ENCODE results near the gene ZSCAN10. TPM values are rescaled to one million over a fixed set of nuclear protein-coding genes. Genes with fewer than 3 reads are reported as not detected.
"Not testable (repeated sequence)": the region's sequence is repeated elsewhere in the genome, so short reads cannot be mapped to it uniquely, and the experiment has no call there.

Gene ZSCAN10
- total RNA-seq, 1 donor from 2014 or later, result not detected

DNA sequence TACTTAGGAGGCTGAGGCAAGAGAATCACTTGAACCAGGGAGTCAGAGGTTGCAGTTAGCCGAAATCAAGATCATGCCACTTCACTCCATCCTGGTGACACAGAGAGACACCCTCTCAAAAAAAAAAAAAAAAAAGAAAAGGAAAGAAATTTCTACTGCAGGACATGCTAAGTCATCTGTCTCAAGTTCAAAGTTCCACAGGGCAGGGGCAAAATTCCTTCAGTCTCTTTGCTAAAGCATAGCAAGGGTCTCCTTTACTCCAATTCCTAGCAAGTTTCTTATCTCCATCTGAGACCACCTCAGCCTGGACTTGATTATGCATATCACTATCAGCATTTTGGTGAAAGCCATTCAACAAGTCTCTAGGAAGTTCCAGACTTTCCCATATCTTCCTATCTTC is 14.6 kb downstream of the ZSCAN10 start:
- no peaks in the 10 kb centered on the region for H3K36me3 Mint-ChIP-seq (ENCODE audit: low read depth)
- TF ChIP-seq, protein P1, sequence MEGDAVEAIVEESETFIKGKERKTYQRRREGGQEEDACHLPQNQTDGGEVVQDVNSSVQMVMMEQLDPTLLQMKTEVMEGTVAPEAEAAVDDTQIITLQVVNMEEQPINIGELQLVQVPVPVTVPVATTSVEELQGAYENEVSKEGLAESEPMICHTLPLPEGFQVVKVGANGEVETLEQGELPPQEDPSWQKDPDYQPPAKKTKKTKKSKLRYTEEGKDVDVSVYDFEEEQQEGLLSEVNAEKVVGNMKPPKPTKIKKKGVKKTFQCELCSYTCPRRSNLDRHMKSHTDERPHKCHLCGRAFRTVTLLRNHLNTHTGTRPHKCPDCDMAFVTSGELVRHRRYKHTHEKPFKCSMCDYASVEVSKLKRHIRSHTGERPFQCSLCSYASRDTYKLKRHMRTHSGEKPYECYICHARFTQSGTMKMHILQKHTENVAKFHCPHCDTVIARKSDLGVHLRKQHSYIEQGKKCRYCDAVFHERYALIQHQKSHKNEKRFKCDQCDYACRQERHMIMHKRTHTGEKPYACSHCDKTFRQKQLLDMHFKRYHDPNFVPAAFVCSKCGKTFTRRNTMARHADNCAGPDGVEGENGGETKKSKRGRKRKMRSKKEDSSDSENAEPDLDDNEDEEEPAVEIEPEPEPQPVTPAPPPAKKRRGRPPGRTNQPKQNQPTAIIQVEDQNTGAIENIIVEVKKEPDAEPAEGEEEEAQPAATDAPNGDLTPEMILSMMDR (conservative IDR thresholded peaks at IDR 0.05), result no peak

DNA sequence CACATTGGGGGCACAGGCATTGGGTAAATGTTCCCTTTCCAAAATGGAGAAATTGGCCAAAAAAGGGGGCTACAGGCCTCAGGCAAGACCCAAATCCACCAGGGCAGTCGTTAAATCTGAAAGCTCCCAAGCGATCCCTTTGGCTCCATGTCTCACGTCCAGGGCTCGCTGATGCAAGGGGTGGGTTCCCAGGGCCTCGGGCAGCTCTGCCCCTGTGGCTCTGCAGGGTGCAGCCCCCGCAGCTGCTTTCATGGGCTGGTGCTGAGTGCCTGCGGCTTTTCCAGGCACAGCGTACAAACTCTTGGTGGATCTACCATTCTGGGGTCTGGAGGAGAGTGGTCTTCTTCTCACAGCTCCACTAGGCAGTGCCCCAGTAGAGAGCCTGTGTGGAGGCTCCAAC is 15.7 kb downstream of the ZSCAN10 start:
- not testable (repeated sequence) for H3K27ac Mint-ChIP-seq (ENCODE audit: unreplicated experiment); H3K36me3 Mint-ChIP-seq (ENCODE audit: low read depth); H3K9me3 Mint-ChIP-seq; DNase-seq (ENCODE audit: low read depth, low spot score); H3K4me3 Mint-ChIP-seq
- Mint-ChIP-seq H3K27me3 (ENCODE audit: low read depth) (peaks cover 12% of the 10 kb centered on the region), H3K4me1 (peaks cover 14% of the 10 kb centered on the region)

More for the DNA sequence above, 14.6 kb downstream of the ZSCAN10 start:
- no peaks in the 10 kb centered on the region for H3K9me3 Mint-ChIP-seq
- H3K4me1 Mint-ChIP-seq, result peaks cover 18% of the 10 kb centered on the region
- peaks cover 6% of the 10 kb centered on the region for H3K27me3 Mint-ChIP-seq (ENCODE audit: low read depth)
- no peak overlapping the region for H3K4me3 Mint-ChIP-seq
- H3K27ac Mint-ChIP-seq (ENCODE audit: unreplicated experiment), result no peak overlapping the region
- DNase-seq (ENCODE audit: low read depth, low spot score), result no peak

DNA sequence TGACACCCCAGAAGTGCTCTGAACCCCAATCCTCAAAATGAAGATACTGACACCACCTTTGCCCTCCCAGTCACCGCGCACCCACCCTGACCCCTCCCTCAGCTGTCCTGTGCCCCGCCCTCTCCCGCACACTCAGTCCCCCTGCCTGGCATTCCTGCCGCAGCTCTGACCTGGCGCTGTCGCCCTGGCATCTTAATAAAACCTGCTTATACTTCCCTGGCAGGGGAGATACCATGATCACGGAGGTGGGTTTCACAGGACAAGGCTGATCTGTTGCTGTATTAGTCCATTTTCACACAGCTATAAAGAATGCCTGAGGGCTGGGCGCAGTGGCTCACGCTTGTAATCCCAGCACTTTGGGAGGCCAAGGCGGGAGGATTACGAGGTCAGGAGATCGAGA is 17.1 kb downstream of the ZSCAN10 start:
- H3K9me3 Mint-ChIP-seq; H3K36me3 Mint-ChIP-seq (ENCODE audit: low read depth); H3K27ac Mint-ChIP-seq (ENCODE audit: unreplicated experiment); DNase-seq (ENCODE audit: low read depth, low spot score); H3K4me3 Mint-ChIP-seq; H3K4me1 Mint-ChIP-seq: not testable (repeated sequence)
- H3K27me3 Mint-ChIP-seq (ENCODE audit: low read depth), result peaks cover 19% of the 10 kb centered on the region

DNA sequence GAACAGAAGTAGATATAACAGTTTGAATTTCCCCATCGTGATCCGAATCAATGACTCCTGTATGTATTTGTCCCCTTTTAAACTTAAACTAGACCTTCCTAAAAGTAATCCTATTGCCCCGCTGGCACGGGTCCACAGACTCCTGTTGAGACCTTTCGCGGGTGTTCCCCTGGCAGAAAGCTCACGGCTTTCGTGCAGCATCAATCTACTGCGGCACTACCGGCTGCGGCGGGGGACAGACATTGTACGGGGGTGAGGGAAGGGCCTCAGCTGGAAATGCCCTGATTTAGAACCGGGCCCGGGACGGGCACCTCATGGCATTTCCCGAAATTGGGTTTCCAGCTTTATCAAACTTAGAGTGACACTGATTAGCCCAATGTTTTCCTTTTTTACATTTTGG is 19.1 kb downstream of the ZSCAN10 start:
- DNase-seq (ENCODE audit: low read depth, low spot score), result no peak
- Mint-ChIP-seq H3K27me3 (ENCODE audit: low read depth) (peaks cover 25% of the 10 kb centered on the region), H3K36me3 (ENCODE audit: low read depth) (no peaks in the 10 kb centered on the region), H3K9me3 (no peaks in the 10 kb centered on the region), H3K4me1 (no peaks in the 10 kb centered on the region), H3K27ac (ENCODE audit: unreplicated experiment) (no peak overlapping the region), H3K4me3 (no peak overlapping the region)
- TF ChIP-seq, protein P1 (conservative IDR thresholded peaks at IDR 0.05), result no peak

DNA sequence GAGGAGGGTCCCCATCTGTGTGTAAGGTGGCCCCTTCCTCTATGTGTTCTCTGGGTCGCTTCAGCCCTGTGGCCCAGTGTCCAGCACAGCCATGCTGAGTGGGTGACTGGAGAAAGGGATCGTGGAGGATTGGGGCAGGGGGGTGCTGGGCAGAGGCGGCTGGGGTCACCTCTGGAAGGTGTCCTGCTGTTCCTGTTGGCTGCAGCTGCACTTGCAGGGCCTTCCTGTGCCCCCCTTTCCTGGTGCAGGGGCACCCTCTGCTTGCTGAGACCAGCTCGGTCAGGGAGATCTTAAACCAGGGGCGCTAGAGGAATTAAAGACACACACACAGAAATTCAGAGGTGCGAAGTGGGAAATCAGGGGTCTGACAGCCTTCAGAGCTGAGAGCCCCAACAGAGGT is 22.5 kb downstream of the ZSCAN10 start:
- Mint-ChIP-seq H3K36me3 (ENCODE audit: low read depth) (no peaks in the 10 kb centered on the region), H3K27ac (ENCODE audit: unreplicated experiment) (no peak overlapping the region), H3K4me3 (no peak overlapping the region), H3K4me1 (no peaks in the 10 kb centered on the region), H3K9me3 (no peaks in the 10 kb centered on the region), H3K27me3 (ENCODE audit: low read depth) (peaks cover 41% of the 10 kb centered on the region)
- no peak for DNase-seq (ENCODE audit: low read depth, low spot score)
- TF ChIP-seq, protein P1 (conservative IDR thresholded peaks at IDR 0.05), result no peak

DNA sequence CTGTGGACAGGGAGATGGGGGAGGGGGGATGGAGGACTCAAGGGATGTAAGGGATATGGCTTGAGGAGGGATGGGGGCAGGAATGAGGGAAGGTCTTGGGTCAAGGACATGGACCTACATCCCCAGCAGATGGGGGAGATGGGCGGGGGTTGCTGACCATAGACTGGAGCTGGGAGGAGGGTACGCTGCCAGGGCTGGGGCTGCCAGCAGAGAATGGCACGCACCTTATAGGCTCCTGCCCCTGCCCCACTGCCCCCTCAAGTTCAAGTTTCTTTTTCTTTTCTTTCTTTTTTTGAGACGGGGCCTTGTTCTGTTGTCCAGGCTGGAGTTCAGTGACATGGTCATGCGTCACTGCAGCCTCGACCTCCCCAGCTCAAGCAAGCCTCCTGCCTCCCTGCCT is 23.1 kb downstream of the ZSCAN10 start:
- not testable (repeated sequence) for DNase-seq (ENCODE audit: low read depth, low spot score); H3K27ac Mint-ChIP-seq (ENCODE audit: unreplicated experiment); H3K9me3 Mint-ChIP-seq; H3K4me3 Mint-ChIP-seq; H3K36me3 Mint-ChIP-seq (ENCODE audit: low read depth); H3K4me1 Mint-ChIP-seq
- H3K27me3 Mint-ChIP-seq (ENCODE audit: low read depth), result peaks cover 41% of the 10 kb centered on the region

DNA sequence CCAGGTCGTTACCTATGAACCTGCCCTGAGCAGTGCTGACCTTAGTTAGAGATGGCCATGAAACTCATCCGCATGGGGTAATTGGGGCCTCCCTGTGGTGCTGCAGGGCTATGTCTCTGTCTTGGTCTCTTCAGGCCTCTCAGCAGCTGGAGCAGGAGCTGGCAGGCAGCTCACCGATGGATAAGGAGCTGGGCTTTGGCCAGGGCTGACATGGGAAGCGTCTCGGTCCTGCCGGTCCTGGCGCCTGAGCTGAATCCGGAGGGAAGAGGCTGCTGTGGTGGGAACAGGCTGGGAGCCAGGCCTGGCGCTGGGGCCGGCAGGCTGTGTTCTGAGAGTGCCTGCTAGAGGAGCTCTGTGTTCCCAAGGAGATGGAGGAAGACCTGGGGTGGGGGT is 23.6 kb downstream of the ZSCAN10 start:
- no peak for DNase-seq (ENCODE audit: low read depth, low spot score)
- no peaks in the 10 kb centered on the region for H3K4me1 Mint-ChIP-seq
- H3K36me3 Mint-ChIP-seq (ENCODE audit: low read depth), result no peaks in the 10 kb centered on the region
- H3K4me3 Mint-ChIP-seq, result no peak overlapping the region
- TF ChIP-seq, protein P1 (conservative IDR thresholded peaks at IDR 0.05), result no peak
- no peak overlapping the region for H3K27ac Mint-ChIP-seq (ENCODE audit: unreplicated experiment)
- H3K27me3 Mint-ChIP-seq (ENCODE audit: low read depth), result peaks cover 41% of the 10 kb centered on the region
- H3K9me3 Mint-ChIP-seq, result no peaks in the 10 kb centered on the region
